ENCODE results near the gene CLCN1. TPM values are rescaled to one million over a fixed set of nuclear protein-coding genes. Genes with fewer than 3 reads are reported as not detected.

CLCN1 gene
- total and polyA plus RNA-seq, 2 of the 8 experiments (the other 6 are each of a cell fraction or from before 2014, with no cell fraction given), result 0.36 to 0.41 TPM

- TF ChIP-seq CHD1 (IDR thresholded peaks at IDR 0.05; ENCODE audit: low read depth, low read length) (no peak), YY1 (IDR thresholded peaks at IDR 0.05; ENCODE audit: low read depth, low read length) (peak; percentile 68; the same call in 1 of the 2 replicates), GABPA (IDR thresholded peaks at IDR 0.05; ENCODE audit: borderline replicate concordance, insufficient read depth, low read length) (peak; percentile 58; the same call in 1 of the 2 replicates), RXRA (IDR thresholded peaks at IDR 0.05; ENCODE audit: insufficient read depth, low read depth, low read length) (0 out of 2 replicates have a peak, but pooled peaks have one; percentile 37), POLR2A (IDR thresholded peaks at IDR 0.05; ENCODE audit: control extremely low read depth in 1 of 2, low read depth in 2 of 2, low read length in 2 of 2) (no peak), EGR1 (IDR thresholded peaks at IDR 0.05; ENCODE audit: borderline replicate concordance, low read depth, low read length) (peak; percentile 52; the same call in 1 of the 2 replicates), TAF1 (IDR thresholded peaks at IDR 0.05; ENCODE audit: low read depth, low read length) (peak; percentile 35; the same call in 1 of the 2 replicates), SIX5 (IDR thresholded peaks at IDR 0.05; ENCODE audit: low read depth, low read length) (no peak), CHD7 (IDR thresholded peaks at IDR 0.05; ENCODE audit: insufficient replicate concordance, low read length) (no peak)
These were observed 29.6 kb downstream of the CLCN1 start (continued) for GRCh38 chr7:143345428-143345900.
